GM18498 (cell line): ENCODE results near the gene SH2B2.
"Not testable (repeated sequence)": the region's sequence is repeated elsewhere in the genome, so short reads cannot be mapped to it uniquely, and the experiment has no call there.

Experiments
- ATAC-seq: cut with Tn5 transposase; IDR thresholded peaks from one replicate; pipeline ENCODE4 v1.9.1; 2021; ENCODE audit warnings: mild to moderate bottlenecking, moderate library complexity; ENCODE audit not compliant: unreplicated experiment

SH2B2 gene

GRCh38 chr7:102327183-102327582, 40.5 kb downstream of the SH2B2 start:
- not testable (repeated sequence) for ATAC-seq

DNA sequence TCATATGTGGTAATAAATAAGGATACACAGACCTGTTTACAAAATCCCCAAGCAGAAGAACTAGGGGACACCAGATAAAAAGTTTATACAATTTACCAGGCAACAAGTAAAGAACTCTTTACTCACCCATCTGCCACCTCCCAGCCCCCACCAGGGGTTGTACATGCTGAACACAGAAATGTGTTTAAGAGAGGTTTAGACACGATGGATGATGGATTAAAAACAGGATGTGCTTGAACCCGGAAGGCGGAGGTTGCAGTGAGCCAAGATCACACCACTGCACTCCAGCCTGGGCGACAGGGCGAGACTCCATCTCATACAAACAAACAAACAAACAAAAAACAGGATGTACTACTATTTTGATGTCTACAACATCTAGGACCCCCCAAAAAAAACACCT, 42.2 kb downstream of the SH2B2 start:
- ATAC-seq: not testable (repeated sequence)

- ATAC-seq: not testable (repeated sequence)
Observed at GRCh38 chr7:102329366-102329765, 42.7 kb downstream of the SH2B2 start.

DNA sequence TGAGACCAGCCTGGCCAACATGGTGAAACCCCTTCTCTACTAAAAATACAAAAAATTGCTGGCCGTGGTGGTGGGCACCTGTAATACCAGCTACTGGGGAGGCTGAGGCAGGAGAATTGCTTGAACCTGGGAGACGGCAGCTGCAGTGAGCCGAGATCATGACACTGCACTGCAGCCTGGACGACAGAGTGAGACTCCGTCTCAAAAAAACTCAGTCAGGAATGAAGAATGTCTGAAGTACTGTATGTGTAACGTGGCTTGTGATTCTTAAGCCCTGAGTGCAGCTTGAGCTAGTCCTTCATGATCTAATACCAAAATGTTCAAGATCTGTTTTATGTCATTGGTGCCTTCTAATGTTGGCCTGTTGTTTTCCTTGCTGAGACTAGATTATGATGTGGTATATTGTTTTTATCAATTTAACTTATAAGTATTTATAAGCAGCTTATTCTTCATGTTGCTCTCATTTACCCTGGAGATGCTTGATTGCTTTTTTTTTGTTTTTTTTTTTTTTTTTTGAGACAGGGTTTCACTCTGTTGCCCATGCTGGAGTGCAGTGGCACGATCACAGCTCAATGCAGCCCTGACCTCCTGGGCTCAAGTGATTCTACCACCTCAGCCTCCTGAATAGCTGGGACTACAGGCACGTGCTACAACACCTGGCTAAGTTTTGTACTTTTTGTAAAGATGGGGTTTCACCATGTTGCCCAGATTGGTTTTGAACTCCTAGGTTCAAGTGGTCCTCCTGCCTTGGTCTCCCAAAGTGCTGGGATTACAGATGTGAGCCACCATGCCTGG, 44.2 kb downstream of the SH2B2 start:
- not testable (repeated sequence) for ATAC-seq

- not testable (repeated sequence) for ATAC-seq
Observed at GRCh38 chr7:102335574-102335973, 48.9 kb downstream of the SH2B2 start.

DNA sequence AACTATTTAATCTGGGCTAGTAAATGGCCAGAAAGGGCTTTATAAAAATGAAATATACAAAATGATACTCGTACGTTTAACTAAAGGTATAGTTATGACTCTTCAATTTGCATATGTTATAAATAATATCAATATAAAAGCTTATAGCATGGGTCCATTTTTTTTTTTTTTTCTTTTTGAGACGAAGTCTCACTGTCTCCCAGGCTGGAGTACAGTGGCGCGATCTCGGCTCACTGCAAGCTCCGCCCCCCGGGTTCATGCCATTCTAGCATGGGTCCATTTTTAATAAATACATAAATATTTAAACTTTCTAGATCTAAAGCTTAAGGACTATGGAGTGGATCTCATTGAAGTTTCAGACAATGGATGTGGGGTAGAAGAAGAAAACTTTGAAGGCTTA, 50.3 kb downstream of the SH2B2 start:
- ATAC-seq: not testable (repeated sequence)

GRCh38 chr7:102337420-102337819, 50.8 kb downstream of the SH2B2 start:
- not testable (repeated sequence) for ATAC-seq

- ATAC-seq: not testable (repeated sequence)
Observed at GRCh38 chr7:102340599-102341368, 54.1 kb downstream of the SH2B2 start.

GRCh38 chr7:102346983-102347382, 60.3 kb downstream of the SH2B2 start:
- not testable (repeated sequence) for ATAC-seq

- ATAC-seq: not testable (repeated sequence)
Observed at GRCh38 chr7:102356344-102356743, 69.7 kb downstream of the SH2B2 start, which contains the start of gene SPDYE6. SPDYE6 (minus strand) TSS chr7:102356444; CDS start chr7:102356023, 421 bp downstream.

GRCh38 chr7:102363549-102364393, 77.1 kb downstream of the SH2B2 start:
- ATAC-seq: peak; percentile 97

GRCh38 chr7:102364394-102364886, 77.8 kb downstream of the SH2B2 start:
- not testable (repeated sequence) for ATAC-seq

DNA sequence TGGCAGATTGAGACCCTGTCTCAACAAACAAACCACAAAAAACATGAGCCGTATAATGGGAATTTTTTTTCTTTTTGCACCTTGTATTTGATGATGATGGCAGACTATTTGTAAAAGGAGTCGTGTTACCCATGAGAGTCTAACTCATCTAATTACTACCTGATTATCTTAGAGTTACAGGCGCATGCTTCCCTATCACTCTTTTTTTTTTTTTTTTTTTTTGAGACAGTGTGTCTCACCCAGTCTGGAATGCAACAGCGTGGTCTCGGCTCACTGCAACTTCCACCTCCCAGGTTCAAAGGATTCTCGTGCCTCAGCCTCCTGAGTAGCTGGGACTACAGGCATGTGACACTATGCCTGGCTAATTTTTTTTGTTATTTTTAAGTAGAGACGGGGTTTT, 78.7 kb downstream of the SH2B2 start:
- not testable (repeated sequence) for ATAC-seq

DNA sequence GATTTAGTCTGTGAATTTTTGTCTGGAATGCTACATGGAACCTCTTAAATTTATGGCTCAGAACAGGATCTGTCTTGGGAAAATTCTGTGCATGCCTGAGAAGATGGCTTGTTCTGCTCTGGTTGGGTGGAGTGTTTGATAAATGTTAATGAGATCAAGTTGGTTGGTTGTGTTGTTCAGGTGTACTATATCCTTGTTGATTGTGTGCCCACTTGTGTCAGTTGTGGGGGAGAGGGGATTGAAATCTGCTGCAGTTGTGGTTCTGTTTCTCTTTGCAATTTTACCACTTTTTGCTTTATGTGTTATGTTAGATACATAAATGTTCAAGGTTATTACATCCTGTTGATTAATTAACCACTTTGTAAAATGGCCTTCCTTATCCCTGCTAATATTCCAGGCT, 83.4 kb downstream of the SH2B2 start:
- not testable (repeated sequence) for ATAC-seq
